Measurements from ENCODE around the gene ZBTB20. TPM values are rescaled to one million over a fixed set of nuclear protein-coding genes. Genes with fewer than 3 reads are reported as not detected.
A peak's percentile ranks its signal among the peaks of the same experiment; 100 is the strongest.

ZBTB20 gene
- polyA plus RNA-seq, 1 of the 3 experiments (the other 2 are of a cell fraction), result 0.43 TPM

GRCh38 chr3:115071166-115071565 is 75.9 kb downstream of the ZBTB20 start:
- 97% methylated on average over 2 of the region's 2 CpGs for WGBS (ENCODE audit: low lambda C conversion rate)
- no peaks in the 10 kb centered on the region for H3K27me3 ChIP-seq (ENCODE audit: insufficient read depth)
- H2AFZ ChIP-seq (ENCODE audit: low read depth), result no peak overlapping the region
- POLR2A ChIA-PET, result no interaction called here
- H3K4me3 ChIP-seq (ENCODE audit: low read depth in 2 of 2, low read length in 1 of 2), result no peak overlapping the region
- peaks cover 0 to 6% of the 10 kb centered on the region in 2 experiments for H3K36me3 ChIP-seq (replicated peaks in 1 of 2; ENCODE audit: control insufficient read depth in 1 of 2, insufficient read depth in 2 of 2, low read length in 1 of 2)
- TF ChIP-seq NRF1 (IDR thresholded peaks at IDR 0.05; ENCODE audit: low read depth, low read length) (no peak), EZH2phosphoT487 (IDR thresholded peaks at IDR 0.05; ENCODE audit: borderline replicate concordance, low read depth) (no peak), GABPA (IDR thresholded peaks at IDR 0.05; ENCODE audit: low read depth) (no peak), NFIC (IDR thresholded peaks at IDR 0.05; ENCODE audit: borderline replicate concordance) (no peak), MXI1 (IDR thresholded peaks at IDR 0.05; ENCODE audit: low read depth, low read length) (no peak), RXRA (IDR thresholded peaks at IDR 0.05; ENCODE audit: borderline replicate concordance, low read depth) (no peak), JUND (IDR thresholded peaks at IDR 0.05) (no peak), FOXJ3 (CRISPR knock-in tag; IDR thresholded peaks at IDR 0.05) (no peak), USF2 (IDR thresholded peaks at IDR 0.05; ENCODE audit: borderline replicate concordance, low read depth, low read length) (no peak), RAD21 (IDR thresholded peaks at IDR 0.05; ENCODE audit: low read length) (no peak)
- no peak for DNase-seq
- no peaks in the 10 kb centered on the region for H4K20me1 ChIP-seq (ENCODE audit: insufficient read depth)
- 0 out of 2 replicates have a peak, but pooled peaks cover 3% of the 10 kb centered on the region for H3K9me3 ChIP-seq
- H3K9ac ChIP-seq, result no peak overlapping the region
- peaks cover 0 to 26% of the 10 kb centered on the region in 2 experiments; a peak in 2 of 4 replicates for H3K4me1 ChIP-seq (ENCODE audit: control insufficient read depth in 1 of 2, insufficient read depth in 2 of 2, low read depth in 1 of 2, low read length in 1 of 2)
- no peaks in the 10 kb centered on the region for H3F3A ChIP-seq (replicated peaks; ENCODE audit: insufficient read depth)
- no peak overlapping the region; the same call in 1 of the 2 replicates for H3K4me2 ChIP-seq
- CTCF ChIA-PET, result interaction anchor here (0.8 to 1.6 kb wide), 2 partner anchors 20 to 21 kb away, joined by 3 read pairs; no protein-coding TSS in a partner anchor
- no peaks in the 10 kb centered on the region for H3K9me2 ChIP-seq
- H3K27ac ChIP-seq (ENCODE audit: low read depth in 2 of 2, low read length in 1 of 2), result peak overlapping the region in 1 of 2 experiments; percentile 42; a peak in 2 of 4 replicates
- no peaks in the 10 kb centered on the region for H3K79me2 ChIP-seq (ENCODE audit: insufficient read depth)

- 0 out of 2 replicates have a peak overlapping the region, but pooled peaks have one; percentile 25 for H2AFZ ChIP-seq (ENCODE audit: low read depth)
- TF ChIP-seq ZBTB33 (IDR thresholded peaks at IDR 0.05; ENCODE audit: borderline replicate concordance, low read depth), result no peak
- TF ChIP-seq JUND (IDR thresholded peaks at IDR 0.05), result no peak
- no peak for TF ChIP-seq FOXM1 (IDR thresholded peaks at IDR 0.05; ENCODE audit: low read depth)
- no peak for TF ChIP-seq GATA2 (CRISPR knock-in tag; IDR thresholded peaks at IDR 0.05)
- TF ChIP-seq MXI1 (IDR thresholded peaks at IDR 0.05; ENCODE audit: low read depth, low read length), result no peak
- no peak for TF ChIP-seq RXRA (IDR thresholded peaks at IDR 0.05; ENCODE audit: borderline replicate concordance, low read depth)
- no peak for TF ChIP-seq FOSL2 (IDR thresholded peaks at IDR 0.05; ENCODE audit: borderline replicate concordance, low read depth)
- no peak for TF ChIP-seq CTCF (IDR thresholded peaks at IDR 0.05)
- TF ChIP-seq CHD2 (IDR thresholded peaks at IDR 0.05; ENCODE audit: low read length, partially characterized antibody), result no peak
- TF ChIP-seq SIN3A (IDR thresholded peaks at IDR 0.05; ENCODE audit: borderline replicate concordance, low read depth, low read length), result no peak
- TF ChIP-seq TCF12 (IDR thresholded peaks at IDR 0.05), result no peak
- TF ChIP-seq USF2 (IDR thresholded peaks at IDR 0.05; ENCODE audit: borderline replicate concordance, low read depth, low read length), result no peak
- no peak for TF ChIP-seq IRF3 (IDR thresholded peaks at IDR 0.05; ENCODE audit: low read depth, low read length)
- no peak for TF ChIP-seq GABPA (IDR thresholded peaks at IDR 0.05; ENCODE audit: low read depth)
- no peak for TF ChIP-seq FOXJ3 (CRISPR knock-in tag; IDR thresholded peaks at IDR 0.05)
- no peak for TF ChIP-seq RFX5 (IDR thresholded peaks at IDR 0.05; ENCODE audit: low read length)
- TF ChIP-seq TAF1 (IDR thresholded peaks at IDR 0.05; ENCODE audit: borderline replicate concordance, low read depth, low read length), result no peak
These were observed 78.3 kb downstream of the ZBTB20 start for GRCh38 chr3:115068799-115069198.

More at GRCh38 chr3:115068799-115069198, 78.3 kb downstream of the ZBTB20 start:
- H3K79me2 ChIP-seq (ENCODE audit: insufficient read depth), result no peaks in the 10 kb centered on the region
- H4K20me1 ChIP-seq (ENCODE audit: insufficient read depth), result no peaks in the 10 kb centered on the region
- no peak for DNase-seq
- H3F3A ChIP-seq (replicated peaks; ENCODE audit: insufficient read depth), result no peaks in the 10 kb centered on the region
- H3K4me1 ChIP-seq (ENCODE audit: control insufficient read depth in 1 of 2, insufficient read depth in 2 of 2, low read depth in 1 of 2, low read length in 1 of 2), result peaks cover 0 to 26% of the 10 kb centered on the region in 2 experiments; a peak in 2 of 4 replicates
- ChIA-PET CTCF (interaction anchor here (0.6 kb wide), 1 partner anchor 23 kb away, joined by 3 read pairs; no protein-coding TSS in a partner anchor), POLR2A (no interaction called here)
- no peak overlapping the region for H3K9ac ChIP-seq
- H3K36me3 ChIP-seq (replicated peaks in 1 of 2; ENCODE audit: control insufficient read depth in 1 of 2, insufficient read depth in 2 of 2, low read length in 1 of 2), result peaks cover 0 to 6% of the 10 kb centered on the region in 2 experiments
- H3K4me3 ChIP-seq (ENCODE audit: low read depth in 2 of 2, low read length in 1 of 2), result no peak overlapping the region
- H3K9me3 ChIP-seq, result 0 out of 2 replicates have a peak, but pooled peaks cover 3% of the 10 kb centered on the region
- H3K9me2 ChIP-seq, result no peaks in the 10 kb centered on the region
- H3K4me2 ChIP-seq, result no peak overlapping the region
- H3K27ac ChIP-seq (ENCODE audit: low read depth in 2 of 2, low read length in 1 of 2), result no peak overlapping the region; a peak in 1 of 4 replicates
- H3K27me3 ChIP-seq (ENCODE audit: insufficient read depth), result no peaks in the 10 kb centered on the region

All from SK-N-SH (cell line).